H9 (cell line): ENCODE results near the gene CSDE1. TPM values are rescaled to one million over a fixed set of nuclear protein-coding genes. Genes with fewer than 3 reads are reported as not detected.
"Not testable (repeated sequence)": the region's sequence is repeated elsewhere in the genome, so short reads cannot be mapped to it uniquely, and the experiment has no call there.

Source experiments
- DNase-seq: peaks from one replicate; pipeline ENCODE4 v3.0.0-alpha.2; 2017
- H2AFZ ChIP-seq: one replicate; pipeline ENCODE4 v1.6.1; 2013; ENCODE audit warnings: mild to moderate bottlenecking, low read length, control low read depth, moderate library complexity
- H2AK5ac ChIP-seq: 2 replicates; pipeline ENCODE4 v1.6.1; 2013; ENCODE audit warnings: low read length, control low read depth, mixed read lengths; ENCODE audit not compliant: insufficient read length
- H2BK120ac ChIP-seq: one replicate; pipeline ENCODE4 v1.6.1; 2013; ENCODE audit warnings: low read depth, mild to moderate bottlenecking, low read length, control low read depth, inconsistent platforms; ENCODE audit not compliant: poor library complexity, severe bottlenecking
- H2BK12ac ChIP-seq: 2 replicates; pipeline ENCODE4 v1.6.1; 2013; ENCODE audit warnings: low read length, control low read depth, mixed read lengths, low read depth; ENCODE audit not compliant: insufficient read length
- H2BK15ac ChIP-seq: 2 replicates; pipeline ENCODE4 v1.6.1; 2013; ENCODE audit warnings: low read depth, low read length, control low read depth
- H2BK20ac ChIP-seq: one replicate; pipeline ENCODE4 v1.6.1; 2013; ENCODE audit warnings: low read depth, mild to moderate bottlenecking, low read length, control low read depth, inconsistent platforms; ENCODE audit not compliant: poor library complexity, severe bottlenecking
- H2BK5ac ChIP-seq: 2 replicates; pipeline ENCODE4 v1.6.1; 2013; ENCODE audit warnings: low read length, control low read depth, mixed read lengths; ENCODE audit not compliant: insufficient read length
- H3K14ac ChIP-seq: 2 replicates; pipeline ENCODE4 v1.6.1; 2013; ENCODE audit warnings: low read length, control low read depth; ENCODE audit not compliant: insufficient read depth
- H3K18ac ChIP-seq: 2 replicates; pipeline ENCODE4 v1.6.1; 2013; ENCODE audit warnings: low read depth, mild to moderate bottlenecking, mixed read lengths, low read length, control low read depth; ENCODE audit not compliant: insufficient read length
- H3K23ac ChIP-seq: 2 replicates; pipeline ENCODE4 v1.6.1; 2013; ENCODE audit warnings: low read length, control low read depth, mixed read lengths, low read depth; ENCODE audit not compliant: insufficient read length
- H3K23me2 ChIP-seq: 2 replicates; pipeline ENCODE4 v1.6.1; 2013; ENCODE audit warnings: low read depth, mild to moderate bottlenecking, mixed read lengths, low read length, control low read depth; ENCODE audit not compliant: insufficient read length, poor library complexity, severe bottlenecking
- H3K27ac ChIP-seq: 2 replicates; pipeline ENCODE4 v1.5.1; 2013; ENCODE audit warnings: low read length, control low read depth, mixed read lengths, low read depth; ENCODE audit not compliant: insufficient read length
- H3K27me3 ChIP-seq: 2 replicates; pipeline ENCODE4 v1.6.1; 2013; ENCODE audit warnings: low read length, control low read depth, inconsistent platforms; ENCODE audit not compliant: insufficient read depth
- H3K4ac ChIP-seq: 2 replicates; pipeline ENCODE4 v1.6.1; 2013; ENCODE audit warnings: low read depth, mild to moderate bottlenecking, control low read depth, inconsistent platforms, low read length, moderate library complexity
- H3K4me1 ChIP-seq: 2 replicates; pipeline ENCODE4 v1.6.1; 2013; ENCODE audit warnings: low read length, control low read depth, inconsistent platforms; ENCODE audit not compliant: insufficient read depth
- H3K4me2 ChIP-seq: 2 replicates; pipeline ENCODE4 v1.6.1; 2013; ENCODE audit warnings: low read length, control low read depth, mixed read lengths; ENCODE audit not compliant: insufficient read length, insufficient read depth
- H3K56ac ChIP-seq: 2 replicates; pipeline ENCODE4 v1.6.1; 2013; ENCODE audit warnings: low read depth, mild to moderate bottlenecking, mixed read lengths, low read length, control low read depth; ENCODE audit not compliant: insufficient read length
- H3K79me1 ChIP-seq: 2 replicates; pipeline ENCODE4 v1.6.1; 2013; ENCODE audit warnings: low read depth, mild to moderate bottlenecking, moderate library complexity, low read length, control low read depth, inconsistent platforms; ENCODE audit not compliant: insufficient read depth, poor library complexity, severe bottlenecking
- H3K79me2 ChIP-seq: 2 replicates; pipeline ENCODE4 v1.6.1; 2013; ENCODE audit warnings: low read length, control low read depth, inconsistent platforms; ENCODE audit not compliant: insufficient read depth
- H3K9ac ChIP-seq: 2 replicates; pipeline ENCODE4 v1.6.1; 2013; ENCODE audit warnings: low read length, control low read depth, mixed read lengths; ENCODE audit not compliant: insufficient read length; ENCODE audit errors: extremely low read depth
- H3K9me3 ChIP-seq: one replicate; pipeline ENCODE4 v1.6.1; 2013; ENCODE audit warnings: low read depth, low read length, inconsistent platforms; ENCODE audit not compliant: control insufficient read depth
- H3T11ph ChIP-seq: one replicate; pipeline ENCODE4 v1.6.1; 2013; ENCODE audit warnings: mild to moderate bottlenecking, low read length, control low read depth, inconsistent platforms
- H4K20me1 ChIP-seq: one replicate; pipeline ENCODE4 v1.6.1; 2013; ENCODE audit not compliant: control insufficient read depth, insufficient read length, insufficient read depth
- H4K5ac ChIP-seq: 2 replicates; pipeline ENCODE4 v1.6.1; 2013; ENCODE audit warnings: low read depth, mild to moderate bottlenecking, mixed read lengths, low read length, control low read depth; ENCODE audit not compliant: insufficient read length
- H4K8ac ChIP-seq: replicated peaks from 2 replicates; pipeline ENCODE4 v1.6.1; 2013; ENCODE audit warnings: low read length, control low read depth, mixed read lengths, low read depth; ENCODE audit not compliant: insufficient read length
- H4K91ac ChIP-seq: 2 replicates; pipeline ENCODE4 v1.6.1; 2013; ENCODE audit warnings: low read depth, mild to moderate bottlenecking, moderate library complexity, mixed read lengths, low read length, control low read depth; ENCODE audit not compliant: insufficient read length
- H3K27ac Mint-ChIP-seq, 3 experiments: 2 replicates in 2 of 3; 3 replicates in 1 of 3; pipeline ENCODE4 v1.8.0; 2020 to 2021; ENCODE audit warnings: mixed read lengths in 3 of 3, mild to moderate bottlenecking in 1 of 3, moderate library complexity in 1 of 3
- H3K27me3 Mint-ChIP-seq: 2 replicates; pipeline ENCODE4 v1.8.0; 2021; ENCODE audit warnings: low read depth, mild to moderate bottlenecking, moderate library complexity, mixed read lengths
- H3K36me3 Mint-ChIP-seq, 3 experiments: 2 replicates in 2 of 3; 3 replicates in 1 of 3; pipeline ENCODE4 v1.8.0; 2020 to 2021; ENCODE audit warnings: low read depth in 3 of 3, mixed read lengths in 3 of 3; ENCODE audit not compliant: insufficient read depth in 1 of 3
- H3K4me1 Mint-ChIP-seq, 2 experiments: 2 replicates each; pipeline ENCODE4 v1.8.0; 2020; ENCODE audit warnings: mixed read lengths in 2 of 2
- H3K4me3 Mint-ChIP-seq, 2 experiments: 2 replicates in 1 of 2; 3 replicates in 1 of 2; pipeline ENCODE4 v1.8.0; 2020 to 2021; ENCODE audit warnings: mild to moderate bottlenecking in 2 of 2, mixed read lengths in 2 of 2, moderate library complexity in 1 of 2
- H3K9me3 Mint-ChIP-seq, 2 experiments: 2 replicates in 1 of 2; 3 replicates in 1 of 2; pipeline ENCODE4 v1.8.0; 2020; ENCODE audit warnings: mild to moderate bottlenecking in 2 of 2, mixed read lengths in 2 of 2, moderate library complexity in 1 of 2
- WGBS: extraction: QIAGEN DNeasy Blood & Tissue Kit; methylation state at CpG from one replicate; pipeline ENCODE4 v1.1.7; 2013; ENCODE audit warnings: missing lambda C conversion rate, low lambda C conversion rate, mixed read lengths; ENCODE audit not compliant: insufficient read length; ENCODE audit errors: extremely low coverage; 5-methylcytosine and 5-hydroxymethylcytosine counted together
- total RNA-seq: library from RNA; stranded (reverse); gene quantifications from 2 replicates; pipeline ENCODE4 v1.2.1, GENCODE V29; 2021

Gene CSDE1
- total RNA-seq, 1 experiment from 2014 or later, result 645 TPM

GRCh38 chr1:114786440-114786839 lies 28.7 kb upstream of the CSDE1 start:
- not testable (repeated sequence) for H2AK5ac ChIP-seq, H2AFZ ChIP-seq, H3K23me2 ChIP-seq, H3K9ac ChIP-seq, H3K4me1 ChIP-seq, H3T11ph ChIP-seq, H3K4me3 Mint-ChIP-seq, H4K91ac ChIP-seq, H3K27ac ChIP-seq, H3K4me2 ChIP-seq, H4K8ac ChIP-seq, H3K4me1 Mint-ChIP-seq, H2BK12ac ChIP-seq, H3K56ac ChIP-seq, DNase-seq, H2BK15ac ChIP-seq, H3K14ac ChIP-seq, H3K18ac ChIP-seq, H2BK120ac ChIP-seq, H3K23ac ChIP-seq, H4K5ac ChIP-seq, H3K4ac ChIP-seq, H3K36me3 Mint-ChIP-seq, H2BK5ac ChIP-seq, H4K20me1 ChIP-seq, H3K27ac Mint-ChIP-seq, H3K79me2 ChIP-seq, H3K27me3 ChIP-seq, H2BK20ac ChIP-seq, H3K79me1 ChIP-seq, H3K9me3 ChIP-seq
- Mint-ChIP-seq H3K9me3 (peaks cover 7 to 18% of the 10 kb centered on the region in 2 experiments), H3K27me3 (peaks cover 74% of the 10 kb centered on the region)
- no CpG with 5 or more reads among the region's 1 CpG for WGBS
